IMR-90 (cell line): ENCODE data around the gene ARHGAP15. TPM values are rescaled to one million over a fixed set of nuclear protein-coding genes. Genes with fewer than 3 reads are reported as not detected.

Source experiments
- ATAC-seq: fragments of 200-7000 bp; cut with Tn5 transposase; 2 replicates; pipeline ENCODE4 v1.9.1; 2020; ENCODE audit warnings: low read depth, mild to moderate bottlenecking, moderate library complexity
- BruUV-seq: library from RNA; stranded (reverse); fragments of 400-500 nt; replicated peaks from 2 replicates; lab custom pipeline; 2021; lab: Mats Ljungman, UMichigan
- CTCF ChIA-PET: fragments of 300-600 bp; formaldehyde crosslinking; extraction: SDS; loops from one replicate; lab custom pipeline; 2021; ENCODE audit warnings: antibody characterized with exemption; lab: Yijun Ruan, JAX
- POLR2A ChIA-PET: fragments of 300-600 bp; sonication (Branson Sonifier 250); formaldehyde crosslinking; loops from one replicate; lab custom pipeline; 2022; ENCODE audit warnings: antibody characterized with exemption; ENCODE audit not compliant: unreplicated experiment; lab: Charles Lee
- DNase-seq: peaks from one replicate; pipeline ENCODE4 v3.0.0; 2013
- H2AFZ ChIP-seq: replicated peaks from 2 replicates; pipeline ENCODE3; 2013; ENCODE audit warnings: low read length, mild to moderate bottlenecking; ENCODE audit not compliant: poor library complexity
- H2AK5ac ChIP-seq: 2 replicates; pipeline ENCODE4 v1.6.1; 2013; ENCODE audit warnings: low read depth, low read length, inconsistent platforms
- H2AK9ac ChIP-seq: replicated peaks from 2 replicates; pipeline ENCODE3; 2013; ENCODE audit warnings: mild to moderate bottlenecking, low read depth, low read length, moderate library complexity; ENCODE audit not compliant: poor library complexity
- H2BK120ac ChIP-seq: 2 replicates; pipeline ENCODE4 v1.6.1; 2013; ENCODE audit warnings: low read depth, low read length, inconsistent platforms
- H2BK15ac ChIP-seq: 3 replicates; pipeline ENCODE4 v1.6.1; 2013; ENCODE audit warnings: low read depth, low read length, inconsistent platforms
- H2BK20ac ChIP-seq: 2 replicates; pipeline ENCODE4 v1.6.1; 2013; ENCODE audit warnings: low read depth, mild to moderate bottlenecking, inconsistent platforms, low read length, moderate library complexity
- H2BK5ac ChIP-seq: 2 replicates; pipeline ENCODE4 v1.6.1; 2013; ENCODE audit warnings: mild to moderate bottlenecking, low read depth, low read length, inconsistent platforms; ENCODE audit not compliant: poor library complexity, severe bottlenecking
- H3K14ac ChIP-seq: replicated peaks from 2 replicates; pipeline ENCODE4 v1.6.1; 2013; ENCODE audit warnings: low read depth, low read length, inconsistent platforms
- H3K18ac ChIP-seq: 2 replicates; pipeline ENCODE4 v1.6.1; 2013; ENCODE audit warnings: low read depth, low read length, control low read depth
- H3K23ac ChIP-seq: 2 replicates; pipeline ENCODE4 v1.6.1; 2013; ENCODE audit warnings: low read depth, low read length, inconsistent platforms
- H3K27ac ChIP-seq: 2 replicates; pipeline ENCODE4 v1.5.1; 2013; ENCODE audit warnings: mild to moderate bottlenecking, control low read depth, low read length; ENCODE audit not compliant: insufficient read depth
- H3K27me3 ChIP-seq: 2 replicates; pipeline ENCODE4 v1.6.1; 2013; ENCODE audit warnings: low read length; ENCODE audit not compliant: control insufficient read depth, insufficient read depth
- H3K36me3 ChIP-seq: 2 replicates; pipeline ENCODE4 v1.6.1; 2013; ENCODE audit warnings: low read length, mixed read lengths; ENCODE audit not compliant: control insufficient read depth, insufficient read depth
- H3K4ac ChIP-seq: 2 replicates; pipeline ENCODE4 v1.6.1; 2013; ENCODE audit warnings: low read depth, low read length, inconsistent platforms
- H3K4me1 ChIP-seq: 2 replicates; pipeline ENCODE4 v1.6.1; 2013; ENCODE audit warnings: low read length, mixed read lengths; ENCODE audit not compliant: control insufficient read depth, insufficient read depth
- H3K4me2 ChIP-seq: 2 replicates; pipeline ENCODE4 v1.6.1; 2013; ENCODE audit warnings: low read depth, mild to moderate bottlenecking, control low read depth, low read length, moderate library complexity
- H3K4me3 ChIP-seq: 2 replicates; pipeline ENCODE4 v1.5.1; 2013; ENCODE audit warnings: low read depth, mild to moderate bottlenecking, control low read depth, low read length, moderate library complexity; ENCODE audit not compliant: insufficient read depth
- H3K56ac ChIP-seq: 2 replicates; pipeline ENCODE4 v1.6.1; 2013; ENCODE audit warnings: low read length, inconsistent platforms; ENCODE audit not compliant: insufficient read depth; ENCODE audit errors: extremely low read depth
- H3K79me1 ChIP-seq, 2 experiments: 2 replicates each; pipeline ENCODE4 v1.6.1; 2013; ENCODE audit warnings: low read length in 2 of 2, inconsistent platforms in 1 of 2, low read depth in 1 of 2
- H3K9ac ChIP-seq: 2 replicates; pipeline ENCODE4 v1.6.1; 2013; ENCODE audit warnings: low read depth, low read length, control low read depth
- H3K9me1 ChIP-seq: 2 replicates; pipeline ENCODE4 v1.6.1; 2013; ENCODE audit warnings: low read length, inconsistent platforms; ENCODE audit not compliant: insufficient read depth
- H3K9me3 ChIP-seq: 2 replicates; pipeline ENCODE4 v1.6.1; 2013; ENCODE audit warnings: low read length; ENCODE audit not compliant: control insufficient read depth, insufficient read depth
- H4K20me1 ChIP-seq: 2 replicates; pipeline ENCODE4 v1.6.1; 2013; ENCODE audit warnings: low read length, inconsistent platforms; ENCODE audit not compliant: insufficient read depth
- H4K5ac ChIP-seq: 2 replicates; pipeline ENCODE4 v1.6.1; 2013; ENCODE audit warnings: mild to moderate bottlenecking, low read depth, low read length, control low read depth
- H4K8ac ChIP-seq, 2 experiments: 2 replicates each; pipeline ENCODE4 v1.6.1; 2013; ENCODE audit warnings: low read depth in 2 of 2, low read length in 2 of 2, control low read depth in 1 of 2, inconsistent platforms in 1 of 2
- H4K91ac ChIP-seq: 2 replicates; pipeline ENCODE4 v1.6.1; 2013; ENCODE audit warnings: low read depth, low read length, inconsistent platforms; ENCODE audit not compliant: insufficient read depth
- BHLHE40 ChIP-seq: fragments of 150-350 bp; IDR thresholded peaks from 2 replicates; pipeline ENCODE4 v1.6.1; 2016; ENCODE audit warnings: mild to moderate bottlenecking, low read depth, low read length
- CEBPB ChIP-seq: IDR thresholded peaks from 2 replicates; pipeline ENCODE4 v1.6.1; 2012; ENCODE audit warnings: low read depth, low read length, improper control_type of control experiment
- CHD1 ChIP-seq: IDR thresholded peaks from 2 replicates; pipeline ENCODE4 v1.6.1; 2012; ENCODE audit warnings: low read depth, low read length, improper control_type of control experiment
- FOS ChIP-seq: fragments of 150-350 bp; IDR thresholded peaks from 2 replicates; pipeline ENCODE4 v1.6.1; 2016; ENCODE audit warnings: low read depth, low read length
- MAFK ChIP-seq: IDR thresholded peaks from 2 replicates; pipeline ENCODE4 v1.6.1; 2012; ENCODE audit warnings: low read depth, low read length, improper control_type of control experiment
- MAZ ChIP-seq: IDR thresholded peaks from 2 replicates; pipeline ENCODE4 v1.6.1; 2012; ENCODE audit warnings: low read depth, mild to moderate bottlenecking, low read length, improper control_type of control experiment, moderate library complexity, borderline replicate concordance
- MXI1 ChIP-seq: IDR thresholded peaks from 2 replicates; pipeline ENCODE4 v1.6.1; 2012; ENCODE audit warnings: low read depth, mild to moderate bottlenecking, low read length, moderate library complexity, borderline replicate concordance
- NFE2L2 ChIP-seq: fragments of 150-350 bp; IDR thresholded peaks from 2 replicates; pipeline ENCODE4 v1.6.1; 2016; ENCODE audit warnings: low read depth, mild to moderate bottlenecking, low read length
- POLR2A ChIP-seq: IDR thresholded peaks from 2 replicates; pipeline ENCODE4 v1.6.1; 2012; ENCODE audit warnings: mild to moderate bottlenecking, low read depth, low read length
- RAD21 ChIP-seq: IDR thresholded peaks from 2 replicates; pipeline ENCODE4 v1.6.1; 2012; ENCODE audit warnings: low read length, improper control_type of control experiment
- RCOR1 ChIP-seq: IDR thresholded peaks from 2 replicates; pipeline ENCODE4 v1.6.1; 2012; ENCODE audit warnings: mild to moderate bottlenecking, low read length, improper control_type of control experiment; ENCODE audit not compliant: insufficient replicate concordance
- RFX5 ChIP-seq: IDR thresholded peaks from 2 replicates; pipeline ENCODE4 v1.8.0; 2012; ENCODE audit warnings: low read depth, mild to moderate bottlenecking, low read length, moderate library complexity
- SMC3 ChIP-seq: fragments of 150-350 bp; IDR thresholded peaks from 2 replicates; pipeline ENCODE4 v1.6.1; 2016; ENCODE audit warnings: low read depth, mild to moderate bottlenecking, antibody characterized with exemption, low read length, moderate library complexity
- WGBS, 2 experiments: methylation state at CpG; one replicate each; pipeline versions ENCODE4 v1.1.5 to v1.1.7; 2013; ENCODE audit warnings: missing lambda C conversion rate in 2 of 2; ENCODE audit not compliant: insufficient read length in 1 of 2; ENCODE audit errors: extremely low coverage in 2 of 2; 5-methylcytosine and 5-hydroxymethylcytosine counted together
- dilution Hi-C: fragments of 300-500 bp; cut with HindIII; formaldehyde crosslinking; loops from one replicate; pipeline ENCODE4 v1.14.3; 2018; ENCODE audit warnings: low sequenced_read_pairs; ENCODE audit not compliant: unreplicated experiment
- in situ Hi-C: fragments of 300-500 bp; cut with MboI; formaldehyde crosslinking; loops from 3 replicates; pipeline ENCODE4 v1.14.3; 2019; ENCODE audit warnings: low sequenced_read_pairs, inconsistent platforms, mixed read lengths
- intact Hi-C: fragments of 100-400 bp; cut with micrococcal nuclease; formaldehyde crosslinking; loops from 2 replicates; pipeline ENCODE4 v1.10.0; 2022
- polyA plus RNA-seq, 3 experiments: library from polyadenylated mRNA; depleted of rRNA; stranded (reverse); fragments of >200 nt; gene quantifications; 2 replicates each; pipeline ENCODE4 v1.2.3, GENCODE V29; 2012; ENCODE audit warnings: low replicate concordance in 1 of 3
- total RNA-seq: library from RNA; depleted of rRNA; stranded (reverse); fragments of >200 nt; gene quantifications from 2 replicates; pipeline ENCODE4 v1.2.3, GENCODE V29; 2012
- TF ChIP-seq, protein P1 (sequence below): fragments of 150-350 bp; IDR thresholded peaks from 2 replicates; pipeline ENCODE4 v1.6.1; 2016; ENCODE audit warnings: low read depth, mild to moderate bottlenecking, low read length, moderate library complexity, borderline replicate concordance
- TF ChIP-seq, protein P2 (sequence below): conservative IDR thresholded peaks from 2 replicates; pipeline ENCODE4 v1.5.1; 2012; ENCODE audit warnings: mild to moderate bottlenecking, low read depth, low read length, improper control_type of control experiment
- TF ChIP-seq, protein P3 (sequence below): fragments of 150-350 bp; IDR thresholded peaks from 2 replicates; pipeline ENCODE4 v1.6.1; 2017; ENCODE audit warnings: mild to moderate bottlenecking, antibody characterized with exemption, low read length, low read depth

The ARHGAP15 gene
- total and polyA plus RNA-seq, 2 of the 4 experiments (the other 2 are of a cell fraction) = not detected

DNA sequence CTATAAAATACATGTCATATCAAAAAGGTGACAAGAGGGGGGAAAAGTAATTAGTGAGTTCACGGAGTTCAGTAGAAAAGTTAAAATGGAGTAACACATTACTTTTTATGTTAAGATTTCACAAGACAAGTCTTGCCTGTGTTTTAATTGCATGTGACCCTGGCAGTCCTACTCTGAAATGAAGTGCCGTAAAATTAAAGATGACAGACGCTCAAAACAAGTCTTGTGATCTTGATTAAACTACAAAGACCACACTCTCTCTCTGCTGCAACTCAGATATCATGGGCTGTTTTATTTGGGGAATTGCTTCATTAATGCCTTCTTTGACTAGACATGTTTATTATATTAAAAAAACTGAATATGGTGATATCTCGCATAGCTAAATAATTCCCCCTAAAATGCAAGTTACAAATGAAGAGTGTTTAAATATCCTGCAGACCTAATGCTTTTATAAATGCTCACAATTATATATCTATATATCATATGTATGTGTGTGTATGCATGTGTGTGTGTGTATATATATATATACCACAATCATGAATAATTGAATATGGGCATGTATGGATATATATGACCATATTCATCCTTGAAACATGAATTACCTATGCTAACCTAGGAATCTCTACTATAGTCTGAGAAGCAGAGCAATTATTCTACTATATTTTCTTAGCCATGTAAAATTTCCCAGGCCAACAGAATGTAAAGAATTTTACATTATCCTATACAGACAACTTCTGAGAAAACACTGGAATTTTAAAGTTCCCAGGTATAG lies 647.5 kb downstream of the ARHGAP15 start:
- Histone ChIP-seq H3K14ac (no peak overlapping the region), H2AK9ac (no peak overlapping the region), H2BK120ac (no peak overlapping the region), H2AK5ac (no peak overlapping the region), H4K91ac (no peak overlapping the region), H2AFZ (no peak overlapping the region), H3K4me3 (no peak overlapping the region), H2BK20ac (no peak overlapping the region), H4K8ac (no peak overlapping the region), H3K79me1 (no peaks in the 10 kb centered on the region), H3K9me1 (no peaks in the 10 kb centered on the region), H3K4ac (no peak overlapping the region), H2BK15ac (no peak overlapping the region), H3K9me3 (no peaks in the 10 kb centered on the region), H3K4me2 (no peak overlapping the region), H3K56ac (no peak overlapping the region), H3K27ac (no peak overlapping the region), H2BK5ac (no peak overlapping the region), H3K27me3 (no peaks in the 10 kb centered on the region; the same call in 1 of the 2 replicates), H4K20me1 (no peaks in the 10 kb centered on the region), H3K23ac (no peak overlapping the region), H3K9ac (no peak overlapping the region), H3K4me1 (no peaks in the 10 kb centered on the region; the same call in 1 of the 2 replicates), H3K18ac (no peak overlapping the region), H3K36me3 (no peaks in the 10 kb centered on the region), H4K5ac (no peak overlapping the region)
- ATAC-seq (no peak), DNase-seq (no peak)
- BruUV-seq = no TSS peak
- in situ Hi-C loops = no loop called here
- TF ChIP-seq RFX5 (no peak), CEBPB (no peak), NFE2L2 (no peak), FOS (no peak), MXI1 (no peak), POLR2A (no peak), CHD1 (no peak), RCOR1 (no peak), MAZ (no peak), RAD21 (no peak), SMC3 (no peak), MAFK (no peak), BHLHE40 (no peak)
- TF ChIP-seq, protein P1, sequence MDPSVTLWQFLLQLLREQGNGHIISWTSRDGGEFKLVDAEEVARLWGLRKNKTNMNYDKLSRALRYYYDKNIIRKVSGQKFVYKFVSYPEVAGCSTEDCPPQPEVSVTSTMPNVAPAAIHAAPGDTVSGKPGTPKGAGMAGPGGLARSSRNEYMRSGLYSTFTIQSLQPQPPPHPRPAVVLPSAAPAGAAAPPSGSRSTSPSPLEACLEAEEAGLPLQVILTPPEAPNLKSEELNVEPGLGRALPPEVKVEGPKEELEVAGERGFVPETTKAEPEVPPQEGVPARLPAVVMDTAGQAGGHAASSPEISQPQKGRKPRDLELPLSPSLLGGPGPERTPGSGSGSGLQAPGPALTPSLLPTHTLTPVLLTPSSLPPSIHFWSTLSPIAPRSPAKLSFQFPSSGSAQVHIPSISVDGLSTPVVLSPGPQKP = no peak
- TF ChIP-seq, protein P2, sequence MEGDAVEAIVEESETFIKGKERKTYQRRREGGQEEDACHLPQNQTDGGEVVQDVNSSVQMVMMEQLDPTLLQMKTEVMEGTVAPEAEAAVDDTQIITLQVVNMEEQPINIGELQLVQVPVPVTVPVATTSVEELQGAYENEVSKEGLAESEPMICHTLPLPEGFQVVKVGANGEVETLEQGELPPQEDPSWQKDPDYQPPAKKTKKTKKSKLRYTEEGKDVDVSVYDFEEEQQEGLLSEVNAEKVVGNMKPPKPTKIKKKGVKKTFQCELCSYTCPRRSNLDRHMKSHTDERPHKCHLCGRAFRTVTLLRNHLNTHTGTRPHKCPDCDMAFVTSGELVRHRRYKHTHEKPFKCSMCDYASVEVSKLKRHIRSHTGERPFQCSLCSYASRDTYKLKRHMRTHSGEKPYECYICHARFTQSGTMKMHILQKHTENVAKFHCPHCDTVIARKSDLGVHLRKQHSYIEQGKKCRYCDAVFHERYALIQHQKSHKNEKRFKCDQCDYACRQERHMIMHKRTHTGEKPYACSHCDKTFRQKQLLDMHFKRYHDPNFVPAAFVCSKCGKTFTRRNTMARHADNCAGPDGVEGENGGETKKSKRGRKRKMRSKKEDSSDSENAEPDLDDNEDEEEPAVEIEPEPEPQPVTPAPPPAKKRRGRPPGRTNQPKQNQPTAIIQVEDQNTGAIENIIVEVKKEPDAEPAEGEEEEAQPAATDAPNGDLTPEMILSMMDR = no peak
- TF ChIP-seq, protein P3, sequence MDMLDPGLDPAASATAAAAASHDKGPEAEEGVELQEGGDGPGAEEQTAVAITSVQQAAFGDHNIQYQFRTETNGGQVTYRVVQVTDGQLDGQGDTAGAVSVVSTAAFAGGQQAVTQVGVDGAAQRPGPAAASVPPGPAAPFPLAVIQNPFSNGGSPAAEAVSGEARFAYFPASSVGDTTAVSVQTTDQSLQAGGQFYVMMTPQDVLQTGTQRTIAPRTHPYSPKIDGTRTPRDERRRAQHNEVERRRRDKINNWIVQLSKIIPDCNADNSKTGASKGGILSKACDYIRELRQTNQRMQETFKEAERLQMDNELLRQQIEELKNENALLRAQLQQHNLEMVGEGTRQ = no peak
- intact Hi-C loops = no loop called here
- dilution Hi-C loops = no loop called here
- no CpG with 5 or more reads among the region's 4 CpGs for WGBS, 2 experiments
- ChIA-PET CTCF (no interaction called here), POLR2A (no interaction called here)
